NCI-H187 treated with DMSO at 0.1 percent for 48 hours (cell line): ENCODE data around the gene ATL1.
"Not testable (repeated sequence)": the region's sequence is repeated elsewhere in the genome, so short reads cannot be mapped to it uniquely, and the experiment has no call there.

ENCODE experiments used
- DNase-seq: peaks from one replicate; lab custom pipeline; 2025; lab: John Stamatoyannopoulos, UW

ATL1 gene

DNA sequence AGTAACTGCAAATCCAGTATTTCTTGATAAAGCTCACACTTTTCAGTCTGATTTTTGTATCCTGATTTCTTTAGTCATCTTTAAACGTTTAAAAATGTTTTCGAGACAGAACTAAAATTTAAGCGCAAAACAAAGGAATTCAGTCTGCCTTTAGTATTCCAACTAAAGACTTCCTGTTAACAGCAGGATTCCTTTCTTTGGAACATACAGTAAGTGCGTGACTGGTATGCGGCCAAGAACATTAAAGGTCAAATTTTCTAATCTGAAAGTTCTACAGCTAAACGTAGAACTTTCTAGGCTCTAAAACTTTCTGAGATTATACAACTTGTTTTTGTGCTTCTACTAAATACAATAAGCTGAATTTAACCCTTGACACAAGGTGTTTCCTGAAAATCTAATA is 98.3 kb downstream of the ATL1 start:
- no peak for DNase-seq

DNA sequence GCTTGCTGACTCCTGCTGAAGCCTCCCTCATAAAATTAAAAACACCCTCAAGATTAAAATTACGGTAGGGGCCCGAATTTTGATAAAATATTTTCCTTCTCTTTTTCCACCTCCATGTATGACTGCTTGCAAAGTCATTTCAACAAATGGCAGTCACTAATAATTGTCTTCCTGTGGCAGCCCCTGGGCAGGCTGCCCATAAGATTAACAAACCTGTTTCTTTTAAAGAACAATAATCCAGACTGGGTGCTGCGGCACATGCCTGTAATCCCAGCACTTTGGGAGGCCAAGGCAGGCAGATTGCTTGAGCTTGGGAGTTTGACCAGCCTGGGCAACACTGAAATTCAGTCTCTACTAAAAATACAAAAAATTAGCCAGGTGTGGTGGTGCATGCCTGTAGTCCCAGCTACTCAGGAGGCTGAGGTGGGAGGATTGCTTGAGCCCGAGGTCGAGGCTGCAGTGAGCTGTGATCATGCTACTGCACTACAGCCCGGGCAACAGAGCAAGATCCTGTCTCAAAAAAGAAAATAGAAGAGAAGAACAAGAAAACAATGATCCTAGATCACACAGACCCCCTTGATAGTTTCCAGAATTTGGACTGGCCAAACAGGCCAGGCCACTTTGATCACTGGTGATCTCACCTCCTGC is 99.5 kb downstream of the ATL1 start:
- no peak for DNase-seq

DNA sequence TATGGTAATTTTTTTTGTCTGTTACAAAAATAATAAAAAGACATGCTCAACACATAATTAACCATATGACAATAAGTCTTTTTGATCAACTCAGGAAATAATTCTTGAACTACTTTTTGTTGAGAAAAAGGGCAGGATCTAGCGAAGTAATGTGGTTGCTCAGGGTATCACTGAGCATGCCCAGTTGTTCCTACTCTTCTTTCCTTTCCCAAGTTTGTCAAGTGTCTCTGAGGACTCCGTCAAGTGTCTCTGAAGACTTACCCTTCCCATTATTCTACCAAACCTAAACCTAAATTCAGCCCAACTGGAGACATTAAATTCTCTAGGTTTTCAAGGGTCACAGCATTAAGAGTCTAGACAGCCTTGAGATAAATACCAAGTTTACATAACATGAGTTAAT is 104.6 kb downstream of the ATL1 start:
- DNase-seq: not testable (repeated sequence)

DNA sequence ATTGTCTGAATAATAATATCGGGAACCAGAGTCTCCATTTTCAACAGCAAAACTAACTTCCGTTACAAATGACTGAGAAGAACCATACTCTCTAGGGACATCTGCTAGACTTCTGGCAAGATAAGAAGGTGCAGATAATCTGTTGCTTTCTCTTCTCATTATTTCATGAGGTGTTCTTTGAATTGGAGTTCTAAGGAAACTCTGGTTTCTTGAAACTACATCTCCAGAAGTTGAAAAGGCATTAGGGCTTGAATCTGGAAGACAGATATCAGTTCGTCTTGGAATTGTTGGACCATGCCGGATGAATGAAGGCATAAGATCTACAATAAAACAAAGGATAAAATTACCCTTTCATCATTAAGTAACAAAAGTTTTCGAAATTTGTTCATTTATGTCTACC is 105.4 kb downstream of the ATL1 start:
- DNase-seq: not testable (repeated sequence)

DNA sequence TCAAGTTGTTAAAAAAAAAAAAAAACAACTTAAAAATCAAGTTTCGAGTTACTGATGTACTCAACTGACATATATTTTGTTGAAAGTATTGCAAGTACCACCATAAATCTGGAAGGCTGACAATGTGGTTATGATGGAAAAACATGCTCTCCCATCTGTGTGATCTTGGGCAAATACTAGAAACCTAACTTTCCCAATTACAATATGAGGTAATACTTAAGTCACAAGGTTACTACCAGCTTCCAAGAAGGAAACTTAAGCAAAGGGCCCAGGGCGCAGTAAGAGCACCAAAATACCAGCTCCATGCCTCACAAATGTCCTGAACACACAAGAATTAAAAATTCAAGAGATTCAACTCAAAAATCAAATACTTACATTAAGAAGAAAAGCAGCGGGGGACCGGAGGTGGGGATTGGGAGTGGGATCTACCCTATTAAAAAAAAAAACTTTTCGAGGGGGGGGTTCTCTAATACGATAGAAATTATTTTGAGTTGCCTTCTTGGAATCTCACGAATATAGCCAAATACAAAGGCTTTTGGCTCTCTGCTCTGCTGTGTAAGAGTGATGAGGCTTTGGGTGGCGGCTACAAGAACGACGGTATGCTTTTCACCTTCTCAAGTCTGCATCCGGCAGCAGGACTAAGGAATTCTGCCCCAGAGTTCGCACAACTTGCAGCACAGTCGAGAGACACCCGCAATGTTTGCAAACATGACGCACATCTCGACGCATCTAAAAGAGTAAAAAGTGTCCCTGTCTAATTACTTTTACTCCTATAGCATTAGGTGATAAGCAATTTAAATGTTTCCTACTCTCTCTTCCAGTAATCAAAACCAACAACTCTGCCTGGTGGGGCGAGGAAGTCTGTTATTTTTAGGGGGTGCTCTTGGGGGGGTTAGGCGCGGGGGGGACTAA is 107.1 kb downstream of the ATL1 start:
- DNase-seq: no peak

DNA sequence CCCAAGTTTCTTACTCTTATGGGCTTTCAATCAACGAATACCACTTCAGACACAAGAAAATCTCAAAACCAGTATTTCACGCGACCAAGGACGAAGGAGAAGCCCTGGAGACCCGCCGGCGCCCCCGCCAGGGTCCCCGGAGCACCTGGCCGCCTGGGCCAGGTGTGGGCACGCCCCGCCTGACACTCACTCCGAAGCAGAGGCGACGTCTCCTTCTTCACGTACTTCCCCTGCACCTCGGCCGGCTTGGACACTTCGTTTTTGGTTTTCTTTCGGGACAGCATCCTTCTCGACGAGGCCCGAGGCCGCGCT is 107.7 kb downstream of the ATL1 start:
- DNase-seq: no peak

DNA sequence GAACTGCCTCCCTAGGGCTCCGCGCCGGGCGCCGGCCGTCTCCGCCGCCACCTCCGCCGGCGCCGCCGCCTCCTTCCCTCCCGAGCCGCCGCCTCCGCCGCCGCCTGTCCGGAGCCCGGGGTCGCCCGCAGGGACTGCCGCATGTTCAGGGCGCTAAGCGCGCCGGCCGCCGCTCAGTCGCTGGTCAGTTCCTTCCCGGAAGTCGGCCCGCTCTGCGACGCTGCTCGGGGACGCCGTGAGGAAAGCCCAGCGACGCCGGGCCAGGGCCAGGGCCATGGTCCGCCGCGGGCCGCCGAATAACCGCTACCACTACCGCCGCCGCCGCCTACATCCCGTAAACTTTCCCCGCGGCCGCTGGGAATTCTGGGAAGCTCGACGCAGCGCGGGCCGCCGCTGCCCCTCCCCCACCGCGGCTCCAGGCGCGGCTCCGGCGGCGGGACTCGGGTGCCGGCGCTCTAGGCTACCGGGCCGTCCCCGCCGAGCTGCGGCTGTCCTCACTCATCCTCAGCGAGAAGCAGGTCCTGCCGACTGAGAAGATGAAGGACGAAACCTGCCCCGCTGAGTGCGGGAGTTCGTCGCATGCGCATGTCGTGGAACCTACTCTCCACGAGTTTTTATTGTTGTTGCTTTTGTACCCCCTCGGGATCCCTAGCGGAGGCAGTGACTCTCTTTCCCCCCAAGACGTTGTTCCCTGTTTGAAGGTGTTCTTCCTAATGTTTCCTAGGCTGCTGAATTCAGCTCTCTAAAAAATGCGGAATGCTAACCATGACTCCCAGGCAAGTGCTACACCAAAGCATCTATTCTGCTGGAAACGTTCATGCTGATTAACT is 108.3 kb downstream of the ATL1 start, which contains the start of gene SAV1:
SAV1 (minus strand) TSS at position 311 of the 830 bp plus-strand sequence. CDS start 339 bp downstream, outside the sequence.
- peak; percentile 23 for DNase-seq

DNA sequence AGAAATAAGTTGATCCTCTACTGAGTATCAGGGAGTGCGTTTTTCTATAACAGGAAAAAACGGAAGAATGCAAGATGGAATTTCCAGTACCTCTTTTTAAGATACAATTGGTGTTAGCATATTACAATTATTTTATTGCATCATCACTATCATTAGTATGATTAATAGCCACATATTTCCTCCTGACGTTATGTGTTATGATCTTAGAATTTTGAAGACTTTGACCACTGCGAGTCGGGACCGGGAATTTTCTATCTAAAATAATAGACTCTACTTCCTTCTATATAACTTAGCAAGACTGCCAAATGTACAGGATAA is 108.8 kb downstream of the ATL1 start:
- DNase-seq: no peak

DNA sequence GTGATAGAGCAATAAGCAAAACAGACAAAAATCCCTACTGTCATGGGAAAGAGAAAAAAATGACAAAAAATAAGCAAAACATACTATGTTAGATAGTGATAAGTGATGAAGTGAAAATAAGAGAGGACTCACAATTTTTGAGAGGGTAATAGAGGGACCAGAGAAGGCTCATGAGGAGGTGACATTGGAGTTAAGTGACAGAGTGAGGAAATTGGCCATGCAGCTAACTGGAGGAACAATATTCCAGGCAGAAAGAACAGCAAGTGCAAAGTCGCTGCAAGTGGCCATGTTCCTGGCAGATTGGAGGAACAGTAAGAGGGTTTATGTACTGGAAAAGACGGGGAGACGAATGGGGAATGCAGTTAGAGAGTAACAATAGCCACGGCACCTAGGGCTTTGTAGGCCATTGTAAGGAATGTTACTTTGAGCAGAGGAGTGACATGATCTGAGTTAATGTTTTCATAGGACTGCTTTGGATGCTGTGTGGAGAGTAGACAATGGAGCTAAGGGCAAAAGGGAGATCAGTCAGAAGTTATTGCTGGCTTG is 109.6 kb downstream of the ATL1 start:
- DNase-seq: no peak

DNA sequence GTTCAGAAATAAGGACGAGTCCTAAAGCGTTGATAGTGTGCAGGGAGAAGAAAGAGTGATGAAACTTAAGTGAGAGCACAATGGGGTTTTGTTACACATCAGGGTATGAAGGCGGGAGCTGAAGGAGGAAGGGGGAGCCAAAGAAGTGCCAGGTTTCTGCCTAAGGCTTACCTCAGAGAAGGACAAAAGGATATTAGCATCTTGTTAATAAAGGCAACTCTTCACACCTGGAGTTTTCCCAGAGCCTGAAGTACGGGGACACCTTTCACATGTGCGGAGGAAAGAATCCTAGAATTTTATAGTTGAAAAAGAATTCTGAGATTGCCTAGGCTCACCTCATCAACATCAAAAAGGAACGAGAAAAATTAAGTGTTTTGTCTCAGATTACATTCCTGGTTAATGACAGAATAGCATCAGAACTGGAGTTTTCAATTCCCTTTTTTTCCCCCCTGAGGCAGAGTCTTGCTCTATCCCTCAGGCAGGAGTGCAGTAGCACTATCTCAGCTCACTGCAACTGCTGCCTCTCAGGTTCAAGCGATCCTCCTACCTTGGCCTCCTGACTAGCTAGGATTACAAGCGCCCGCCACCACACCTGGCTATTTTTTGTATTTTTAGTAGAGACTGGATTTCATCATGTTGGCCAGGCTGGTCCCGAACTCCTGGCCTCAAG is 110.4 kb downstream of the ATL1 start:
- DNase-seq: no peak

DNA sequence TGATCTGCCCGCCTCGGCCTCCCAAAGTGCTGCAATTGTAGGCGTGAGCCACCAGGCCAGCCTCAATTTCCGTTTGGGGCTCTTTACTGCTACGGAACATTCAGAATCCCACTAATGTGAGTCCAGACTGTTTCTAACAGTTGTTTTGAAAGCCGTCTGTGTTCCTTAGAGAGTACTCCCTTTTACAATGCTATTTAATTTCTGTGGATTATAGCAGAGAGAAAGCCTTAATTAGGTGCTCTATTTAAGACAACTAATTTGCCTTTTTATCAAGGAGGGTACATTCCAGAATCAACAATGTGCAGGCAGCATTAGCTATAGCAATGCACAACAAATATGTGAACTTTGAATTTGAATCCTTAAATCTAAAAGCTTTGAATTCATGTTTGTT is 110.9 kb downstream of the ATL1 start:
- DNase-seq: no peak

DNA sequence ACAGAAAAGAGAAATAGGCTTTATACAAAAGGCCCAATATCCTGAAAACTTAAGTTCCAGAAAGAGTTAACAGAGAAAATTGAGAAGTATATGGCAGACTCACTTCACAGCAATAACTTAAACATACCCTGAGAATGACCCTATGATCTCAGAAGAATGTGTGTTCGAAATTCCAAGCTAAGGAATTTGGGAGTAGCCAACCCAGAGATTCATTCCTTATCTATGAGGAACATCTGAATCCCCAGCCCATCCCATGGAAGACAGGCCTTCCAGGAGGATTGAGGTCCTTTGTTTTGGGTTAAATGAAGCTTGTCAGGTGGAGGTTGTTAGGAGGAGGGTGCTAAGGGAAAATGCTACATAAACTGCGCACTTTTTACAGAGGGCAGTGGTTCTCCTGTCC is 115.7 kb downstream of the ATL1 start:
- DNase-seq: no peak

DNA sequence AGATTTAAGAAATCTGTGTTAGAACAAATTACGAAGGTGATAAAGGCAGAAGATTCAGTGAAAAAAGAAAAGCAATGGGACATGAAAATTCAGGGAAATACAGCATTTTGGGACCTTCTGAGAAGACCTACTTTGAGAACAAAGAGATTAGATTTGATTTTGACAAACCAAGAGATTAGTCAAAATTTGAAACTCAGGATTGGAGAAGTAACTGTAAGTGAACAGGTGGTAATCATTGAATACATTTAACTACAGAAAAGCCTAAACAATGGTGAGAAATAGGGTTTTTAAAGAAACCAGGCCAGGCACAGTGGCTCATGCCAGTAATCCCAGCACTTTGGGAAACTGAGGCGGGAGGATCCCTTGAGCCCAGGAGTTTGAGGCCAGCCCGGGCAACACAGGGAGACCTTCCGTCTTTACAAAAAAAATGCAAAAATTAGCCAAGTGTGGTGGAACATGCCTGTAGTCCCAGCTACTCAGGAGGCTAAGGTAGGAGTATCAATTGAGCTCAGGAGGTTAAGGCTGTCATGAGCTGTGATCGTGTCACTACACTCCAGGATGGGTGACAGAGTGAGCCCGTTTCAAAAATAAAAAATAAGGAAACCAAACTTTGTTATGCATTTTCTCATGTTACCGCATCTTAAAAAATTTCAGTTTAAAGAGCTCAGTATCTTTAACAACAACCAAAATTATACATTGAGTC is 117.0 kb downstream of the ATL1 start:
- no peak for DNase-seq

DNA sequence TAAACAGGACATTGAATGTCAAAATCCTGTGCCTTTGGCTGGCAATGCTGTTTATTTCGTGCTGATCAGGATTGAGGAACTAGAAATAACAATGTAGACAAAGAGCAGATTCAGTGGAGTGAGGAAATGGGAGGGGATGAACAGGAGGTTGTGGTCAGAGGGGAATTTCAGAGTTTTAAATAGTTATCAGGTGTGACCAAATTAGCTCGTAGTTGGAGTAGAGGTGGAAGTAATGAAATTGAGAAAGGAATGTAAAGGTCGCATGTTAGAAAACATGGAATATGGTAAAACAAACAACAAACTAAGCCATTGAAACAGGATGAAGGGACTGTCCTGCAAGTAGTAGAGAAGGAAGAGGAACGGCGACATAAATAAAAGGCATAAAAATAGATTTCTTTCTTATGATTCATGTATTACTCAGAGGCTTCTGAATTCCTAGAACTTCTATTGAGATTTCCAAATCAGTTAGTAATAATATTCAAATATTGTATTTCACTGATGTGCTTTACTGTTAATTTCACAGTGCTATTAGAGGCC is 117.7 kb downstream of the ATL1 start:
- no peak for DNase-seq

DNA sequence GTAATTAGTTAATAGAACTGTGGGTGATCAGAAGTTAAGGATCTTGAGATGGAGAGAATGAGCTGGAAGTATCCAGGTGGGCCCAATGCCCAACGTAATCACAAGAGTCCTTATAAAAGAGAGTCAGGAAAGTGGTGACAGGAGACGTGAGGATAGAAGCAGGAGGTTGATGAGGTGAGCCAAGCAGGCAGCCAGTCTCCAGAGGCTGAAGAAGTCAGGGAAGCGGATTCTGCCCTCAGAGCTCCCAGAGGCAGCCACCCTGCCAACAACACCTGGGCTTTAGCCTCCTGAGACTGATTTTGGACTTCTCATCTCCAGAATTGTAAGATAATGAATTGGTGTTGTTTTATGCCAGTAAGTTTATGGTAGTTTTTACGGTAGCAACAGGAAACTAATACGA is 118.2 kb downstream of the ATL1 start:
- DNase-seq: no peak

DNA sequence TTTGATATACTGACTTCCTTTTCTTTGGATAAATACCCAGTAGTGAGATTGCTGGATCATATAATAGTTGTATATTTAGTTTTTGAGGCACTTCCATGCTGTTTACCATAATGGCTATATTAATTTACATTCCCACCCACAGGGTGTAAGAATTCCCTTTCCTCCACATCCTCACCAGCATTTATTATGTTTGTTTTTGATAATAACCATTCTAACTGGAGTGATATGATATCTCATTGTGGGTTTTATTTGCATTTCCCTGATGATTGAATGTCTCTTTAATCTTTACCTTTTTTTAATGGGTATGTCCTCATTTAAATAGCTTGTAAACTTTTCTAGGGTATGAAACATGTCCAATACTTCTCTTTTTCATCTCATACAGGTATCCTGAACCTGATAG is 119.7 kb downstream of the ATL1 start:
- no peak for DNase-seq
